ENCODE measurements around the gene CWH43. TPM values are rescaled to one million over a fixed set of nuclear protein-coding genes. Genes with fewer than 3 reads are reported as not detected.

Gene CWH43
- total and polyA plus RNA-seq, 10 donors = not detected

DNA sequence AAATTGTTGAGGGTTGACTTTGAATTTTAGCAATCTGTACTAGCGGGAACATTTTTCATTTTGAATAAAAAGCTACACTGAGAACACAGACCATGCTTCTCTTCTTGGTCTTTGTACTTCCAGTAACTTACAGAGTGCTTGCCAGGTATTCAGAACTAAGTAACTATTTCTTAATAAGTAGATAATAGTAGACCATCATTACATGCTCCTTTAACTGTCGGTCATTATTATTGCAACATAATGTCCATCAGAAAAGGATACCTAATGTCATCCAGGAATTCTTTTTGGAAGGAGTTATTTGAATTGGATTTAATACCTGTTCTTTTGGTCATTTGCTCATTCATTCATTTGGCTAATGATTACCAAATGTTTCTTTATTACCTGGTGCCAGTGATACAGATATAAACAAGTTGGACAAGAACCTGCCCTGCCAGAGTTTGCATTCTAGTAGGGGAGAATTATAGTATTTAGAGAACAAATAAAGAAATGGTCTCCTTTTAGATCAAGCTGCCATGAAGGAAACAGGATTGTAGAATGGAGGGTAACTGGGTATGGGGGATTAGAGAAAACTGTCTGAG is 32.7 kb downstream of the CWH43 start:
- H3K27me3 ChIP-seq (replicated peaks in 1 of 7) = no peaks in the 10 kb centered on the region
- H3K27ac ChIP-seq = no peak overlapping the region
- 89 to 95% (median 93%) methylated on average over 2 of the region's 2 CpGs for WGBS, 5 donors
- no peak for DNase-seq
- no peaks in the 10 kb centered on the region for H3K4me1 ChIP-seq
- no peak for TF ChIP-seq POLR2AphosphoS5 (IDR thresholded peaks at IDR 0.05)
- TF ChIP-seq CTCF (IDR thresholded peaks at IDR 0.05 in 8 of 11, conservative IDR thresholded peaks at IDR 0.05 in 3 of 11) = no peak
- TF ChIP-seq POLR2A (IDR thresholded peaks at IDR 0.05) = no peak
- no peaks in the 10 kb centered on the region for H3K36me3 ChIP-seq
- intact Hi-C loops (cut with DNase I; ENCODE audit: low total_unique reads) = no loop called here
- peaks cover 0 to 30% (median 15%) of the 10 kb centered on the region in 8 donors for H3K9me3 ChIP-seq
- no peak overlapping the region for H3K4me3 ChIP-seq

DNA sequence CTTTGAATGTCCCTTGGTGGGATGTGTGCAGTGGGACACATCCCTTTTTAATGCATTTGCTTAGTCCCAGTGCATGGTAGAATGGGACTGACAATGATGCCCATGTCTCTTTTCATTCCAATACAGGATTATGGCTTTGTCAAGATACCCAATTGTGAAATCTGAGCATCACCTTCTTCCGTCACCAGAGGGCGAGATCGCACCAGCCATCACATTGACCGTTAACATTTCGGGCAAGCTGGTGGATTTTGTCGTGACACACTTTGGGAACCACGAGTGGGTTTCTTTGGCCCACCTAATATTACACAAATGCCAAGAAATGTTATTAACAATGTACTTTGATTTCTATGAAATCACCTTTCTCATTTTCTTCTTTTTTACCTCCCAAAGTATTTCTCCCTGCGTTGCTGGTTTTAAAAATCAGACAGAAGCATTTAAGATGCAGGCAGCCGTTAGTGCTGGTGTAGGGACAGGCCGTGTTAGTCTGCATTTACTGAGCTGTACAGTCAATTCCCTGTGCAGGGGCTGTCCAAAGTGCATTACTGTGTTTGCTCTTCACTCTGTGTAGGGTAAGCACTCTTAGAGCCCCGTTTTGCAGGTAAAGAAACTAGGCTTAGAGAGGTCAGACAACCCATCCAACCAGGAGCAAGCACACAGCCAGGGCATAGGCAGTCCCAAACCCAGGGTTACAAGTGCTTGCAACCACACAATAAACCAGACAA is 46.5 kb downstream of the CWH43 start:
- Histone ChIP-seq H3K4me3 (no peak overlapping the region), H3K27ac (no peak overlapping the region), H3K4me1 (no peaks in the 10 kb centered on the region), H3K9me3 (no peaks in the 10 kb centered on the region), H3K36me3 (no peaks in the 10 kb centered on the region), H3K27me3 (replicated peaks in 1 of 7) (peaks cover 0 to 7% (median 0%) of the 10 kb centered on the region in 7 donors)
- TF ChIP-seq POLR2A (IDR thresholded peaks at IDR 0.05) (no peak), CTCF (IDR thresholded peaks at IDR 0.05 in 8 of 11, conservative IDR thresholded peaks at IDR 0.05 in 3 of 11) (peak in 5 of 11 experiments; percentile 6 to 41 (median 33)), POLR2AphosphoS5 (IDR thresholded peaks at IDR 0.05) (no peak)
- 31 to 40% (median 37%) methylated on average over 11 of the region's 11 CpGs for WGBS, 5 donors
- DNase-seq = no peak
- intact Hi-C loops (cut with DNase I; ENCODE audit: low total_unique reads) = no loop called here

GRCh38 chr4:49036528-49036927 is 50.5 kb downstream of the CWH43 start:
- peaks cover 0 to 1% (median 0%) of the 10 kb centered on the region in 8 donors for H3K9me3 ChIP-seq
- H3K36me3 ChIP-seq = no peaks in the 10 kb centered on the region
- H3K4me3 ChIP-seq = no peak overlapping the region
- intact Hi-C loops (cut with DNase I; ENCODE audit: low total_unique reads) = no loop called here
- DNase-seq = no peak
- peaks cover 0 to 7% (median 0%) of the 10 kb centered on the region in 7 donors for H3K27me3 ChIP-seq (replicated peaks in 1 of 7)
- H3K4me1 ChIP-seq = no peaks in the 10 kb centered on the region
- no peak for TF ChIP-seq CTCF (IDR thresholded peaks at IDR 0.05 in 8 of 11, conservative IDR thresholded peaks at IDR 0.05 in 3 of 11)
- TF ChIP-seq POLR2AphosphoS5 (IDR thresholded peaks at IDR 0.05) = no peak
- TF ChIP-seq POLR2A (IDR thresholded peaks at IDR 0.05) = no peak
- WGBS, 5 donors = 40 to 49% (median 45%) methylated on average over 3 of the region's 3 CpGs
- no peak overlapping the region for H3K27ac ChIP-seq

- H3K36me3 ChIP-seq = no peaks in the 10 kb centered on the region
- no peak overlapping the region for H3K27ac ChIP-seq
- no peak overlapping the region for H3K4me3 ChIP-seq
- DNase-seq = no peak
- 59 to 67% (median 62%) methylated on average over 3 of the region's 3 CpGs for WGBS, 5 donors
- no peaks in the 10 kb centered on the region for H3K4me1 ChIP-seq
- no peak for TF ChIP-seq POLR2AphosphoS5 (IDR thresholded peaks at IDR 0.05)
- no peak for TF ChIP-seq CTCF (IDR thresholded peaks at IDR 0.05 in 8 of 11, conservative IDR thresholded peaks at IDR 0.05 in 3 of 11)
- no peak for TF ChIP-seq POLR2A (IDR thresholded peaks at IDR 0.05)
- peaks cover 0 to 3% (median 0%) of the 10 kb centered on the region in 8 donors for H3K9me3 ChIP-seq
- intact Hi-C loops (cut with DNase I; ENCODE audit: low total_unique reads) = no loop called here
- no peaks in the 10 kb centered on the region for H3K27me3 ChIP-seq (replicated peaks in 1 of 7)
Measured at GRCh38 chr4:49044270-49044669, 58.2 kb downstream of the CWH43 start.

All from spleen (tissue), 11 donors.